IMR-90 (cell line): ENCODE data around the gene FBXW8. TPM values are rescaled to one million over a fixed set of nuclear protein-coding genes. Genes with fewer than 3 reads are reported as not detected.

Source experiments
- ATAC-seq: fragments of 200-7000 bp; cut with Tn5 transposase; 2 replicates; pipeline ENCODE4 v1.9.1; 2020; ENCODE audit warnings: low read depth, mild to moderate bottlenecking, moderate library complexity
- BruUV-seq: library from RNA; stranded (reverse); fragments of 400-500 nt; replicated peaks from 2 replicates; lab custom pipeline; 2021; lab: Mats Ljungman, UMichigan
- CTCF ChIA-PET: fragments of 300-600 bp; formaldehyde crosslinking; extraction: SDS; loops from one replicate; lab custom pipeline; 2021; ENCODE audit warnings: antibody characterized with exemption; lab: Yijun Ruan, JAX
- POLR2A ChIA-PET: fragments of 300-600 bp; sonication (Branson Sonifier 250); formaldehyde crosslinking; loops from one replicate; lab custom pipeline; 2022; ENCODE audit warnings: antibody characterized with exemption; ENCODE audit not compliant: unreplicated experiment; lab: Charles Lee
- DNase-seq: peaks from one replicate; pipeline ENCODE4 v3.0.0; 2013
- H2AFZ ChIP-seq: replicated peaks from 2 replicates; pipeline ENCODE3; 2013; ENCODE audit warnings: low read length, mild to moderate bottlenecking; ENCODE audit not compliant: poor library complexity
- H2AK5ac ChIP-seq: 2 replicates; pipeline ENCODE4 v1.6.1; 2013; ENCODE audit warnings: low read depth, low read length, inconsistent platforms
- H2AK9ac ChIP-seq: replicated peaks from 2 replicates; pipeline ENCODE3; 2013; ENCODE audit warnings: mild to moderate bottlenecking, low read depth, low read length, moderate library complexity; ENCODE audit not compliant: poor library complexity
- H2BK120ac ChIP-seq: 2 replicates; pipeline ENCODE4 v1.6.1; 2013; ENCODE audit warnings: low read depth, low read length, inconsistent platforms
- H2BK15ac ChIP-seq: 3 replicates; pipeline ENCODE4 v1.6.1; 2013; ENCODE audit warnings: low read depth, low read length, inconsistent platforms
- H2BK20ac ChIP-seq: 2 replicates; pipeline ENCODE4 v1.6.1; 2013; ENCODE audit warnings: low read depth, mild to moderate bottlenecking, inconsistent platforms, low read length, moderate library complexity
- H2BK5ac ChIP-seq: 2 replicates; pipeline ENCODE4 v1.6.1; 2013; ENCODE audit warnings: mild to moderate bottlenecking, low read depth, low read length, inconsistent platforms; ENCODE audit not compliant: poor library complexity, severe bottlenecking
- H3K14ac ChIP-seq: replicated peaks from 2 replicates; pipeline ENCODE4 v1.6.1; 2013; ENCODE audit warnings: low read depth, low read length, inconsistent platforms
- H3K18ac ChIP-seq: 2 replicates; pipeline ENCODE4 v1.6.1; 2013; ENCODE audit warnings: low read depth, low read length, control low read depth
- H3K23ac ChIP-seq: 2 replicates; pipeline ENCODE4 v1.6.1; 2013; ENCODE audit warnings: low read depth, low read length, inconsistent platforms
- H3K27ac ChIP-seq: 2 replicates; pipeline ENCODE4 v1.5.1; 2013; ENCODE audit warnings: mild to moderate bottlenecking, control low read depth, low read length; ENCODE audit not compliant: insufficient read depth
- H3K27me3 ChIP-seq: 2 replicates; pipeline ENCODE4 v1.6.1; 2013; ENCODE audit warnings: low read length; ENCODE audit not compliant: control insufficient read depth, insufficient read depth
- H3K36me3 ChIP-seq: 2 replicates; pipeline ENCODE4 v1.6.1; 2013; ENCODE audit warnings: low read length, mixed read lengths; ENCODE audit not compliant: control insufficient read depth, insufficient read depth
- H3K4ac ChIP-seq: 2 replicates; pipeline ENCODE4 v1.6.1; 2013; ENCODE audit warnings: low read depth, low read length, inconsistent platforms
- H3K4me1 ChIP-seq: 2 replicates; pipeline ENCODE4 v1.6.1; 2013; ENCODE audit warnings: low read length, mixed read lengths; ENCODE audit not compliant: control insufficient read depth, insufficient read depth
- H3K4me2 ChIP-seq: 2 replicates; pipeline ENCODE4 v1.6.1; 2013; ENCODE audit warnings: low read depth, mild to moderate bottlenecking, control low read depth, low read length, moderate library complexity
- H3K4me3 ChIP-seq: 2 replicates; pipeline ENCODE4 v1.5.1; 2013; ENCODE audit warnings: low read depth, mild to moderate bottlenecking, control low read depth, low read length, moderate library complexity; ENCODE audit not compliant: insufficient read depth
- H3K56ac ChIP-seq: 2 replicates; pipeline ENCODE4 v1.6.1; 2013; ENCODE audit warnings: low read length, inconsistent platforms; ENCODE audit not compliant: insufficient read depth; ENCODE audit errors: extremely low read depth
- H3K79me1 ChIP-seq, 2 experiments: 2 replicates each; pipeline ENCODE4 v1.6.1; 2013; ENCODE audit warnings: low read length in 2 of 2, inconsistent platforms in 1 of 2, low read depth in 1 of 2
- H3K9ac ChIP-seq: 2 replicates; pipeline ENCODE4 v1.6.1; 2013; ENCODE audit warnings: low read depth, low read length, control low read depth
- H3K9me1 ChIP-seq: 2 replicates; pipeline ENCODE4 v1.6.1; 2013; ENCODE audit warnings: low read length, inconsistent platforms; ENCODE audit not compliant: insufficient read depth
- H3K9me3 ChIP-seq: 2 replicates; pipeline ENCODE4 v1.6.1; 2013; ENCODE audit warnings: low read length; ENCODE audit not compliant: control insufficient read depth, insufficient read depth
- H4K20me1 ChIP-seq: 2 replicates; pipeline ENCODE4 v1.6.1; 2013; ENCODE audit warnings: low read length, inconsistent platforms; ENCODE audit not compliant: insufficient read depth
- H4K5ac ChIP-seq: 2 replicates; pipeline ENCODE4 v1.6.1; 2013; ENCODE audit warnings: mild to moderate bottlenecking, low read depth, low read length, control low read depth
- H4K8ac ChIP-seq, 2 experiments: 2 replicates each; pipeline ENCODE4 v1.6.1; 2013; ENCODE audit warnings: low read depth in 2 of 2, low read length in 2 of 2, control low read depth in 1 of 2, inconsistent platforms in 1 of 2
- H4K91ac ChIP-seq: 2 replicates; pipeline ENCODE4 v1.6.1; 2013; ENCODE audit warnings: low read depth, low read length, inconsistent platforms; ENCODE audit not compliant: insufficient read depth
- BHLHE40 ChIP-seq: fragments of 150-350 bp; IDR thresholded peaks from 2 replicates; pipeline ENCODE4 v1.6.1; 2016; ENCODE audit warnings: mild to moderate bottlenecking, low read depth, low read length
- CEBPB ChIP-seq: IDR thresholded peaks from 2 replicates; pipeline ENCODE4 v1.6.1; 2012; ENCODE audit warnings: low read depth, low read length, improper control_type of control experiment
- CHD1 ChIP-seq: IDR thresholded peaks from 2 replicates; pipeline ENCODE4 v1.6.1; 2012; ENCODE audit warnings: low read depth, low read length, improper control_type of control experiment
- FOS ChIP-seq: fragments of 150-350 bp; IDR thresholded peaks from 2 replicates; pipeline ENCODE4 v1.6.1; 2016; ENCODE audit warnings: low read depth, low read length
- MAFK ChIP-seq: IDR thresholded peaks from 2 replicates; pipeline ENCODE4 v1.6.1; 2012; ENCODE audit warnings: low read depth, low read length, improper control_type of control experiment
- MAZ ChIP-seq: IDR thresholded peaks from 2 replicates; pipeline ENCODE4 v1.6.1; 2012; ENCODE audit warnings: low read depth, mild to moderate bottlenecking, low read length, improper control_type of control experiment, moderate library complexity, borderline replicate concordance
- MXI1 ChIP-seq: IDR thresholded peaks from 2 replicates; pipeline ENCODE4 v1.6.1; 2012; ENCODE audit warnings: low read depth, mild to moderate bottlenecking, low read length, moderate library complexity, borderline replicate concordance
- NFE2L2 ChIP-seq: fragments of 150-350 bp; IDR thresholded peaks from 2 replicates; pipeline ENCODE4 v1.6.1; 2016; ENCODE audit warnings: low read depth, mild to moderate bottlenecking, low read length
- POLR2A ChIP-seq: IDR thresholded peaks from 2 replicates; pipeline ENCODE4 v1.6.1; 2012; ENCODE audit warnings: mild to moderate bottlenecking, low read depth, low read length
- RAD21 ChIP-seq: IDR thresholded peaks from 2 replicates; pipeline ENCODE4 v1.6.1; 2012; ENCODE audit warnings: low read length, improper control_type of control experiment
- RCOR1 ChIP-seq: IDR thresholded peaks from 2 replicates; pipeline ENCODE4 v1.6.1; 2012; ENCODE audit warnings: mild to moderate bottlenecking, low read length, improper control_type of control experiment; ENCODE audit not compliant: insufficient replicate concordance
- RFX5 ChIP-seq: IDR thresholded peaks from 2 replicates; pipeline ENCODE4 v1.8.0; 2012; ENCODE audit warnings: low read depth, mild to moderate bottlenecking, low read length, moderate library complexity
- SMC3 ChIP-seq: fragments of 150-350 bp; IDR thresholded peaks from 2 replicates; pipeline ENCODE4 v1.6.1; 2016; ENCODE audit warnings: low read depth, mild to moderate bottlenecking, antibody characterized with exemption, low read length, moderate library complexity
- WGBS, 2 experiments: methylation state at CpG; one replicate each; pipeline versions ENCODE4 v1.1.5 to v1.1.7; 2013; ENCODE audit warnings: missing lambda C conversion rate in 2 of 2; ENCODE audit not compliant: insufficient read length in 1 of 2; ENCODE audit errors: extremely low coverage in 2 of 2; 5-methylcytosine and 5-hydroxymethylcytosine counted together
- dilution Hi-C: fragments of 300-500 bp; cut with HindIII; formaldehyde crosslinking; loops from one replicate; pipeline ENCODE4 v1.14.3; 2018; ENCODE audit warnings: low sequenced_read_pairs; ENCODE audit not compliant: unreplicated experiment
- in situ Hi-C: fragments of 300-500 bp; cut with MboI; formaldehyde crosslinking; loops from 3 replicates; pipeline ENCODE4 v1.14.3; 2019; ENCODE audit warnings: low sequenced_read_pairs, inconsistent platforms, mixed read lengths
- intact Hi-C: fragments of 100-400 bp; cut with micrococcal nuclease; formaldehyde crosslinking; loops from 2 replicates; pipeline ENCODE4 v1.10.0; 2022
- polyA plus RNA-seq, 3 experiments: library from polyadenylated mRNA; depleted of rRNA; stranded (reverse); fragments of >200 nt; gene quantifications; 2 replicates each; pipeline ENCODE4 v1.2.3, GENCODE V29; 2012; ENCODE audit warnings: low replicate concordance in 1 of 3
- total RNA-seq: library from RNA; depleted of rRNA; stranded (reverse); fragments of >200 nt; gene quantifications from 2 replicates; pipeline ENCODE4 v1.2.3, GENCODE V29; 2012
- TF ChIP-seq, protein P1 (sequence below): conservative IDR thresholded peaks from 2 replicates; pipeline ENCODE4 v1.5.1; 2012; ENCODE audit warnings: mild to moderate bottlenecking, low read depth, low read length, improper control_type of control experiment
- TF ChIP-seq, protein P2 (sequence below): fragments of 150-350 bp; IDR thresholded peaks from 2 replicates; pipeline ENCODE4 v1.6.1; 2017; ENCODE audit warnings: mild to moderate bottlenecking, antibody characterized with exemption, low read length, low read depth
- TF ChIP-seq, protein P3 (sequence below): fragments of 150-350 bp; IDR thresholded peaks from 2 replicates; pipeline ENCODE4 v1.6.1; 2016; ENCODE audit warnings: low read depth, mild to moderate bottlenecking, low read length, moderate library complexity, borderline replicate concordance

FBXW8 gene
- total and polyA plus RNA-seq, 2 of the 4 experiments (the other 2 are of a cell fraction): 20.3 to 25.8 TPM

DNA sequence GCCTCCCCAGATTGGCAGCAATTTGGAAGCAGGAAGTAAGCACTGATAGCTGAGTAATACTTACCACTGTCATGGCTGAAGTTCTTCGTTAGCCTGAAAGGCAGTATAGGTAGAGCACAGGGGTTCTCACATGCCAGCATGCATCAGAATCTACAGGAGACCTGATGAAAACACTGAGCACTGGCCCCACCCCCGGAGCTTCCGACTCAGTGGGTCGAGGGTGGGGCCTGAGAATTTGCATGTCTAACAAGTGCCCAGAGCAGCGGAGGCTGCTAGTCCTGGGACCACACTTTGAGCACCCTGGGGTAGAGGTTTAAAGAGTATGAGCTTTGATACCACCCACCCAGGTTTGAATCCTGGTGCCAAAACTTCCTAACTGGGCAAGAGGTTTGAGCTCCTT is 89.6 kb downstream of the FBXW8 start:
- Histone ChIP-seq H3K4me2 (no peak overlapping the region), H3K9me3 (no peaks in the 10 kb centered on the region), H2AFZ (no peak overlapping the region), H3K27ac (no peak overlapping the region), H2AK9ac (no peak overlapping the region), H3K9me1 (peaks cover 10% of the 10 kb centered on the region; the same call in 1 of the 2 replicates), H3K9ac (no peak overlapping the region), H3K14ac (no peak overlapping the region), H4K20me1 (peaks cover 6% of the 10 kb centered on the region; the same call in 1 of the 2 replicates), H2BK20ac (no peak overlapping the region), H3K18ac (no peak overlapping the region), H3K23ac (no peak overlapping the region), H2BK120ac (no peak overlapping the region), H3K56ac (no peak overlapping the region), H3K79me1 (peaks cover 21 to 22% of the 10 kb centered on the region in 2 experiments), H3K36me3 (peaks cover 30% of the 10 kb centered on the region), H2AK5ac (no peak overlapping the region), H4K5ac (no peak overlapping the region), H2BK5ac (no peak overlapping the region), H3K4ac (no peak overlapping the region), H3K4me3 (no peak overlapping the region), H4K8ac (no peak overlapping the region), H3K27me3 (no peaks in the 10 kb centered on the region), H2BK15ac (no peak overlapping the region), H4K91ac (no peak overlapping the region), H3K4me1 (no peaks in the 10 kb centered on the region)
- ChIA-PET CTCF (no interaction called here), POLR2A (no interaction called here)
- WGBS, 2 experiments: no CpG with 5 or more reads among the region's 5 CpGs
- DNase-seq (no peak), ATAC-seq (no peak)
- intact Hi-C loops: no loop called here
- no TSS peak for BruUV-seq
- dilution Hi-C loops: no loop called here
- TF ChIP-seq MXI1: no peak
- TF ChIP-seq MAFK: no peak
- TF ChIP-seq RCOR1: no peak
- no peak for TF ChIP-seq FOS
- no peak for TF ChIP-seq BHLHE40
- TF ChIP-seq CHD1: no peak
- no peak for TF ChIP-seq CEBPB
- TF ChIP-seq, protein P1, sequence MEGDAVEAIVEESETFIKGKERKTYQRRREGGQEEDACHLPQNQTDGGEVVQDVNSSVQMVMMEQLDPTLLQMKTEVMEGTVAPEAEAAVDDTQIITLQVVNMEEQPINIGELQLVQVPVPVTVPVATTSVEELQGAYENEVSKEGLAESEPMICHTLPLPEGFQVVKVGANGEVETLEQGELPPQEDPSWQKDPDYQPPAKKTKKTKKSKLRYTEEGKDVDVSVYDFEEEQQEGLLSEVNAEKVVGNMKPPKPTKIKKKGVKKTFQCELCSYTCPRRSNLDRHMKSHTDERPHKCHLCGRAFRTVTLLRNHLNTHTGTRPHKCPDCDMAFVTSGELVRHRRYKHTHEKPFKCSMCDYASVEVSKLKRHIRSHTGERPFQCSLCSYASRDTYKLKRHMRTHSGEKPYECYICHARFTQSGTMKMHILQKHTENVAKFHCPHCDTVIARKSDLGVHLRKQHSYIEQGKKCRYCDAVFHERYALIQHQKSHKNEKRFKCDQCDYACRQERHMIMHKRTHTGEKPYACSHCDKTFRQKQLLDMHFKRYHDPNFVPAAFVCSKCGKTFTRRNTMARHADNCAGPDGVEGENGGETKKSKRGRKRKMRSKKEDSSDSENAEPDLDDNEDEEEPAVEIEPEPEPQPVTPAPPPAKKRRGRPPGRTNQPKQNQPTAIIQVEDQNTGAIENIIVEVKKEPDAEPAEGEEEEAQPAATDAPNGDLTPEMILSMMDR: no peak
- TF ChIP-seq, protein P2, sequence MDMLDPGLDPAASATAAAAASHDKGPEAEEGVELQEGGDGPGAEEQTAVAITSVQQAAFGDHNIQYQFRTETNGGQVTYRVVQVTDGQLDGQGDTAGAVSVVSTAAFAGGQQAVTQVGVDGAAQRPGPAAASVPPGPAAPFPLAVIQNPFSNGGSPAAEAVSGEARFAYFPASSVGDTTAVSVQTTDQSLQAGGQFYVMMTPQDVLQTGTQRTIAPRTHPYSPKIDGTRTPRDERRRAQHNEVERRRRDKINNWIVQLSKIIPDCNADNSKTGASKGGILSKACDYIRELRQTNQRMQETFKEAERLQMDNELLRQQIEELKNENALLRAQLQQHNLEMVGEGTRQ: no peak
- TF ChIP-seq RFX5: no peak
- no peak for TF ChIP-seq POLR2A
- no peak for TF ChIP-seq MAZ
- TF ChIP-seq RAD21: no peak
- TF ChIP-seq, protein P3, sequence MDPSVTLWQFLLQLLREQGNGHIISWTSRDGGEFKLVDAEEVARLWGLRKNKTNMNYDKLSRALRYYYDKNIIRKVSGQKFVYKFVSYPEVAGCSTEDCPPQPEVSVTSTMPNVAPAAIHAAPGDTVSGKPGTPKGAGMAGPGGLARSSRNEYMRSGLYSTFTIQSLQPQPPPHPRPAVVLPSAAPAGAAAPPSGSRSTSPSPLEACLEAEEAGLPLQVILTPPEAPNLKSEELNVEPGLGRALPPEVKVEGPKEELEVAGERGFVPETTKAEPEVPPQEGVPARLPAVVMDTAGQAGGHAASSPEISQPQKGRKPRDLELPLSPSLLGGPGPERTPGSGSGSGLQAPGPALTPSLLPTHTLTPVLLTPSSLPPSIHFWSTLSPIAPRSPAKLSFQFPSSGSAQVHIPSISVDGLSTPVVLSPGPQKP: no peak
- no peak for TF ChIP-seq NFE2L2
- TF ChIP-seq SMC3: no peak
- in situ Hi-C loops: no loop called here
